SK-N-SH (cell line): Measurements from ENCODE around the gene TRAPPC2L. TPM values are rescaled to one million over a fixed set of nuclear protein-coding genes. Genes with fewer than 3 reads are reported as not detected.

Source experiments
- CTCF ChIA-PET: fragments of 300-600, 350-600 bp; formaldehyde crosslinking; extraction: SDS; loops from one replicate; lab custom pipeline; 2021; lab: Yijun Ruan, JAX
- POLR2A ChIA-PET: fragments of 350-600 bp; sonication (Branson Sonifier 250); formaldehyde crosslinking; extraction: SDS; loops from one replicate; lab custom pipeline; 2020; ENCODE audit warnings: antibody characterized with exemption, inconsistent platforms; lab: Yijun Ruan, JAX
- DNase-seq: peaks from one replicate; pipeline ENCODE4 v3.0.0; 2012
- H2AFZ ChIP-seq: fragments of 200-600 bp; sonication (generic); 2 replicates; pipeline ENCODE4 v1.8.1; 2016; ENCODE audit warnings: antibody characterized with exemption, mild to moderate bottlenecking, low read depth
- H3F3A ChIP-seq: fragments of 200-600 bp; sonication (generic); replicated peaks from 2 replicates; pipeline ENCODE3; 2016; ENCODE audit warnings: antibody characterized with exemption, mild to moderate bottlenecking; ENCODE audit not compliant: insufficient read depth
- H3K27ac ChIP-seq, 2 experiments: fragments of 200-500 bp in 1 of 2; fragments of 200-600 bp in 1 of 2; sonication (Bioruptor generic) in 1 of 2; sonication (generic), shearing (Covaris generic) in 1 of 2; 2 replicates each; pipeline versions ENCODE4 v1.5.1 to v1.6.1; 2014 to 2016; ENCODE audit warnings: low read depth in 2 of 2, inconsistent platforms in 1 of 2, low read length in 1 of 2, mild to moderate bottlenecking in 1 of 2, mixed read lengths in 1 of 2
- H3K27me3 ChIP-seq: fragments of 200-600 bp; sonication (generic), shearing (Covaris generic); 2 replicates; pipeline ENCODE4 v1.6.1; 2016; ENCODE audit warnings: mixed run types; ENCODE audit not compliant: insufficient read depth
- H3K36me3 ChIP-seq, 2 experiments: fragments of 200-500 bp in 1 of 2; fragments of 200-600 bp in 1 of 2; sonication (Bioruptor generic) in 1 of 2; sonication (generic) in 1 of 2; replicated peaks in 1 of 2; 2 replicates each; pipeline versions ENCODE3 to v1.5.1; 2014 to 2016; ENCODE audit warnings: low read length in 1 of 2, mild to moderate bottlenecking in 1 of 2; ENCODE audit not compliant: insufficient read depth in 2 of 2, control insufficient read depth in 1 of 2
- H3K4me1 ChIP-seq, 2 experiments: fragments of 200-500 bp in 1 of 2; fragments of 200-600 bp in 1 of 2; sonication (Bioruptor generic) in 1 of 2; sonication (generic), shearing (Covaris generic) in 1 of 2; 2 replicates each; pipeline versions ENCODE4 v1.5.1 to v1.6.1; 2014 to 2016; ENCODE audit warnings: low read depth in 1 of 2, low read length in 1 of 2, mixed run types in 1 of 2; ENCODE audit not compliant: insufficient read depth in 2 of 2, control insufficient read depth in 1 of 2
- H3K4me2 ChIP-seq: fragments of 200-600 bp; sonication (generic), shearing (Covaris generic); 2 replicates; pipeline ENCODE4 v1.6.1; 2017; ENCODE audit warnings: mixed run types
- H3K4me3 ChIP-seq, 2 experiments: fragments of 200-500 bp in 1 of 2; fragments of 200-600 bp in 1 of 2; sonication (Bioruptor generic) in 1 of 2; sonication (generic), shearing (Covaris generic) in 1 of 2; 2 replicates each; pipeline versions ENCODE4 v1.5.1 to v1.8.1; 2014 to 2016; ENCODE audit warnings: low read depth in 2 of 2, inconsistent platforms in 1 of 2, low read length in 1 of 2, mild to moderate bottlenecking in 1 of 2, mixed read lengths in 1 of 2, moderate library complexity in 1 of 2
- H3K79me2 ChIP-seq: fragments of 200-600 bp; sonication (generic); 2 replicates; pipeline ENCODE4 v1.8.1; 2017; ENCODE audit warnings: mild to moderate bottlenecking; ENCODE audit not compliant: insufficient read depth
- H3K9ac ChIP-seq: fragments of 200-600 bp; sonication (generic); 2 replicates; pipeline ENCODE4 v1.6.1; 2017; ENCODE audit warnings: mixed run types
- H3K9me2 ChIP-seq: fragments of 200-600 bp; sonication (generic); 2 replicates; pipeline ENCODE4 v1.6.1; 2017; ENCODE audit warnings: mixed run types
- H3K9me3 ChIP-seq: fragments of 200-600 bp; sonication (generic); 2 replicates; pipeline ENCODE4 v1.6.1; 2017; ENCODE audit warnings: mixed run types, mild to moderate bottlenecking, moderate library complexity
- H4K20me1 ChIP-seq: fragments of 200-600 bp; sonication (generic); 2 replicates; pipeline ENCODE4 v1.6.1; 2017; ENCODE audit warnings: mild to moderate bottlenecking, mixed run types; ENCODE audit not compliant: insufficient read depth
- CTCF ChIP-seq: fragments of 200-600 bp; sonication (generic); IDR thresholded peaks from 2 replicates; pipeline ENCODE4 v1.6.1; 2017; ENCODE audit warnings: antibody characterized with exemption, mild to moderate bottlenecking, moderate library complexity
- EP300 ChIP-seq, 2 experiments: IDR thresholded peaks; 2 replicates each; pipeline versions ENCODE4 v1.4.0 to v1.6.1; 2012; ENCODE audit warnings: borderline replicate concordance in 1 of 2, low read depth in 1 of 2, low read length in 1 of 2
- IRF3 ChIP-seq: fragments of 150-350 bp; IDR thresholded peaks from 2 replicates; pipeline ENCODE4 v1.6.1; 2016; ENCODE audit warnings: mild to moderate bottlenecking, low read depth, low read length
- JUND ChIP-seq: IDR thresholded peaks from 2 replicates; pipeline ENCODE4 v1.4.0; 2012
- MXI1 ChIP-seq: IDR thresholded peaks from 2 replicates; pipeline ENCODE4 v1.6.1; 2012; ENCODE audit warnings: mild to moderate bottlenecking, low read depth, low read length, improper control_type of control experiment
- NRF1 ChIP-seq: IDR thresholded peaks from 2 replicates; pipeline ENCODE4 v1.6.1; 2012; ENCODE audit warnings: low read depth, mild to moderate bottlenecking, low read length
- PBX3 ChIP-seq: IDR thresholded peaks from 2 replicates; pipeline ENCODE4; 2012
- RAD21 ChIP-seq: IDR thresholded peaks from 2 replicates; pipeline ENCODE4 v1.6.1; 2012; ENCODE audit warnings: mild to moderate bottlenecking, low read length
- RCOR1 ChIP-seq: fragments of 150-350 bp; IDR thresholded peaks from 2 replicates; pipeline ENCODE4 v1.6.1; 2017; ENCODE audit warnings: antibody characterized with exemption, low read length
- RXRA ChIP-seq: IDR thresholded peaks from 2 replicates; pipeline ENCODE4 v1.4.0; 2012; ENCODE audit warnings: low read depth, mild to moderate bottlenecking, borderline replicate concordance
- SIN3A ChIP-seq: IDR thresholded peaks from 2 replicates; pipeline ENCODE4 v1.6.1; 2012; ENCODE audit warnings: low read depth, mild to moderate bottlenecking, low read length, moderate library complexity, borderline replicate concordance
- SMC3 ChIP-seq: IDR thresholded peaks from 2 replicates; pipeline ENCODE4 v1.6.1; 2012; ENCODE audit warnings: low read depth, low read length, improper control_type of control experiment
- ZBTB33 ChIP-seq: IDR thresholded peaks from 2 replicates; pipeline ENCODE4 v1.4.0; 2012; ENCODE audit warnings: low read depth, borderline replicate concordance
- WGBS: methylation state at CpG from one replicate; pipeline ENCODE4 v1.1.6; 2017; ENCODE audit warnings: low lambda C conversion rate; 5-methylcytosine and 5-hydroxymethylcytosine counted together
- polyA plus RNA-seq, 3 experiments: library from polyadenylated mRNA; depleted of rRNA; stranded (reverse); fragments of >200 nt; gene quantifications; 2 replicates each; pipeline ENCODE4 v1.2.3, GENCODE V29; 2012
- TF ChIP-seq, protein P1 (sequence below): IDR thresholded peaks from 2 replicates; pipeline ENCODE4 v1.4.0; 2012; ENCODE audit warnings: low read depth, borderline replicate concordance
- TF ChIP-seq, protein P2 (sequence below): IDR thresholded peaks from 2 replicates; pipeline ENCODE4 v1.4.0; 2012; ENCODE audit warnings: low read depth

TRAPPC2L gene
- polyA plus RNA-seq, 1 of the 3 experiments (the other 2 are of a cell fraction) = 73.9 TPM

DNA sequence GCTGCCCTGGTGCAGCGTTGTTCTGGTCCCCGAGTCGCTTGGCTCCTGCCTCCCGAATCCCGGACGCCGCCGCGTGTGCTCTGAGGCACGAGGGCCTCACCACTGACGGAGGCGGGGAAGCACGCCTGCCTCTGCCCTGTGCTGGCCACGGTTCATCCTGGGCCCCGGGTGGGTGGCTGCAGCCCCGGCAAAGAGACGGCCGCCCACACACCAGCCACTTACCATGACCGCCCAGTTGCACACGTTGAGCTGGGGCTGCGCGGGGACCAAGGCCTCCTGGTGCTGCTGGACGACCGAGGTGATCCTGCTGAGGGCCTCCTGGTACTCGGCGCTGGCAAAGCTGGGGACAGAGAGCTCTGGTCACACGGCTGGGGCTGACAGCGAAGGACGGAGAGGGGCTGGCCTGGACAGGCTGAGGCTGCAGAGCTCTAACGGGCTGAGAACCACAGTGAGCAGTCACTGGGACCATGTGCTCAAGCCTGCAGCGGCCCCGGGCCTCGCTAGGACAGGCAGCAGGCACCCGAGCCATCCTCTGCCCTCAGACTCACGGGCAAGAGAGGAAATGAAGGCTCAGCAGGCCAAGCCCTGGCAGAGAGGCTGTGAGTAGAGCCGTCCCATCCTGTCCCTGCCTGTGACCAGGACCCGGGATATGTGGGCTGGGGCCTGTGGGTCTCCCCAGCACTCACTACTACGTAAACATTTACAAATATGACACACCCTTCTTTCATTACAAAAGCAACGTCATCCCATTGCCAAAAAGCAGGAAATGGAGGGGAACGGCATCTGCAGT is 38.9 kb upstream of the TRAPPC2L start (continued):
- TF ChIP-seq ZBTB33 = no peak
- TF ChIP-seq JUND = no peak
- TF ChIP-seq, protein P1, sequence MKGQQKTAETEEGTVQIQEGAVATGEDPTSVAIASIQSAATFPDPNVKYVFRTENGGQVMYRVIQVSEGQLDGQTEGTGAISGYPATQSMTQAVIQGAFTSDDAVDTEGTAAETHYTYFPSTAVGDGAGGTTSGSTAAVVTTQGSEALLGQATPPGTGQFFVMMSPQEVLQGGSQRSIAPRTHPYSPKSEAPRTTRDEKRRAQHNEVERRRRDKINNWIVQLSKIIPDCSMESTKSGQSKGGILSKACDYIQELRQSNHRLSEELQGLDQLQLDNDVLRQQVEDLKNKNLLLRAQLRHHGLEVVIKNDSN = no peak
- no peak for TF ChIP-seq SIN3A

GRCh38 chr16:88818575-88818874 is 38.4 kb upstream of the TRAPPC2L start:
- H4K20me1 ChIP-seq = no peaks in the 10 kb centered on the region
- WGBS = 91% methylated on average over 16 of the region's 18 CpGs
- H3K27ac ChIP-seq = no peak overlapping the region
- H3K4me1 ChIP-seq = peaks cover 0 to 7% of the 10 kb centered on the region in 2 experiments; a peak in 1 of 4 replicates
- H3K4me3 ChIP-seq = no peak overlapping the region
- POLR2A ChIA-PET = no interaction called here
- H3K36me3 ChIP-seq = peaks cover 0 to 8% of the 10 kb centered on the region in 2 experiments
- no peaks in the 10 kb centered on the region for H3K9me3 ChIP-seq
- H3K4me2 ChIP-seq = no peak overlapping the region
- DNase-seq = no peak
- no peaks in the 10 kb centered on the region for H3K9me2 ChIP-seq
- TF ChIP-seq SMC3 (no peak), EP300 (IDR thresholded peaks at IDR 0.05; ENCODE audit: borderline replicate concordance in 1 of 2, low read depth in 1 of 2, low read length in 1 of 2) (no peak), PBX3 (no peak), CTCF (no peak), RXRA (no peak), RCOR1 (no peak), NRF1 (no peak), RAD21 (no peak), SIN3A (no peak), ZBTB33 (no peak), MXI1 (no peak), IRF3 (no peak)
- TF ChIP-seq, protein P2, sequence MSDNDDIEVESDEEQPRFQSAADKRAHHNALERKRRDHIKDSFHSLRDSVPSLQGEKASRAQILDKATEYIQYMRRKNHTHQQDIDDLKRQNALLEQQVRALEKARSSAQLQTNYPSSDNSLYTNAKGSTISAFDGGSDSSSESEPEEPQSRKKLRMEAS = no peak
- TF ChIP-seq, protein P1 = no peak
- no peaks in the 10 kb centered on the region for H3K79me2 ChIP-seq
- no peaks in the 10 kb centered on the region for H3F3A ChIP-seq
- CTCF ChIA-PET = interaction anchor here (1.0 to 2.5 kb wide), 4 partner anchors 9 to 349 kb away, joined by 3 to 10 read pairs (median 4); no protein-coding TSS in a partner anchor
- H3K27me3 ChIP-seq = no peaks in the 10 kb centered on the region
- H3K9ac ChIP-seq = no peak overlapping the region
- no peak overlapping the region for H2AFZ ChIP-seq
